Gastrocnemius medialis (tissue), 4 donors: ENCODE measurements around the gene ELOVL2. TPM values are rescaled to one million over a fixed set of nuclear protein-coding genes. Genes with fewer than 3 reads are reported as not detected.

Experiments
- ATAC-seq, 2 donors: fragments of 150-250 bp; one replicate each; pipeline ENCODE4 v1.9.1; 2016
- DNase-seq, 2 donors: peaks; one replicate each; pipeline ENCODE4 v3.0.0-alpha.2; 2019
- H3K27ac ChIP-seq, 4 donors: fragments of 200-600 bp; sonication (generic); 1 replicate in 1 of 4; 2 replicates in 3 of 4; pipeline ENCODE4 v1.5.1; 2016 to 2018; ENCODE audit warnings: mild to moderate bottlenecking in 2 of 4, moderate library complexity in 1 of 4
- H3K27me3 ChIP-seq, 3 donors: fragments of 200-600 bp; sonication (generic) in 2 of 3; 1 replicate in 1 of 3; 2 replicates in 2 of 3; pipeline versions ENCODE4 v1.5.1 to v1.6.0; 2016 to 2019; ENCODE audit warnings: mild to moderate bottlenecking in 1 of 3, moderate library complexity in 1 of 3
- H3K36me3 ChIP-seq, 2 donors: fragments of 200-600 bp; sonication (generic) in 1 of 2; one replicate each; pipeline ENCODE4 v1.5.1; 2017 to 2018
- H3K4me1 ChIP-seq, 2 donors: fragments of 200-600 bp; sonication (generic) in 1 of 2; one replicate each; pipeline ENCODE4 v1.5.1; 2016 to 2017; ENCODE audit warnings: mild to moderate bottlenecking in 2 of 2
- H3K4me3 ChIP-seq, 4 donors: fragments of 200-600 bp; sonication (generic) in 3 of 4; 1 replicate in 1 of 4; 2 replicates in 3 of 4; pipeline ENCODE4 v1.5.1; 2016 to 2019; ENCODE audit warnings: mild to moderate bottlenecking in 2 of 4
- H3K9me3 ChIP-seq, 3 donors: fragments of 200-600 bp; sonication (generic) in 2 of 3; 1 replicate in 1 of 3; 2 replicates in 2 of 3; pipeline ENCODE4 v1.5.1; 2016 to 2019
- POLR2A ChIP-seq, 2 donors: fragments of 450-650 bp; IDR thresholded peaks; one replicate each; pipeline ENCODE4 v1.6.1; 2017; ENCODE audit warnings: antibody characterized with exemption in 2 of 2, mild to moderate bottlenecking in 2 of 2, moderate library complexity in 2 of 2
- in situ Hi-C, 4 donors: fragments of 200-750 bp; cut with MboI; loops; one replicate each; pipeline versions ENCODE4 v1.15.0 to v1.8.0; 2017; ENCODE audit warnings: low sequenced_read_pairs in 4 of 4
- intact Hi-C: fragments of 100-400 bp; cut with DNase I; formaldehyde crosslinking; loops from one replicate; pipeline ENCODE4 v1.15.1; 2023; ENCODE audit warnings: low total_unique reads
- total RNA-seq, 4 donors: library from RNA; depleted of rRNA; stranded (reverse); fragments of >200 nt; gene quantifications; one replicate each; pipeline versions ENCODE4 v1.1.0 to v1.2.3, GENCODE V29; 2016
- TF ChIP-seq, protein P1 (sequence below), 5 experiments: fragments of 450-650 bp in 3 of 5; fragments of 200-600 bp in 2 of 5; sonication (generic) in 2 of 5; IDR thresholded peaks in 4 of 5; conservative IDR thresholded peaks in 1 of 5; 1 replicate in 4 of 5; 2 replicates in 1 of 5; pipeline ENCODE4 v1.5.1; 2016 to 2019; ENCODE audit warnings: antibody characterized with exemption in 5 of 5, mild to moderate bottlenecking in 3 of 5, moderate library complexity in 3 of 5

Gene ELOVL2
- total RNA-seq, 4 donors from 2014 or later = 0.07 to 1.1 (median 0.31) TPM

GRCh38 chr6:11021003-11021402 is 23.1 kb downstream of the ELOVL2 start:
- H3K36me3 ChIP-seq = no peaks in the 10 kb centered on the region
- peak in 1 of 2 donors; percentile 33 for ATAC-seq
- TF ChIP-seq, protein P1, sequence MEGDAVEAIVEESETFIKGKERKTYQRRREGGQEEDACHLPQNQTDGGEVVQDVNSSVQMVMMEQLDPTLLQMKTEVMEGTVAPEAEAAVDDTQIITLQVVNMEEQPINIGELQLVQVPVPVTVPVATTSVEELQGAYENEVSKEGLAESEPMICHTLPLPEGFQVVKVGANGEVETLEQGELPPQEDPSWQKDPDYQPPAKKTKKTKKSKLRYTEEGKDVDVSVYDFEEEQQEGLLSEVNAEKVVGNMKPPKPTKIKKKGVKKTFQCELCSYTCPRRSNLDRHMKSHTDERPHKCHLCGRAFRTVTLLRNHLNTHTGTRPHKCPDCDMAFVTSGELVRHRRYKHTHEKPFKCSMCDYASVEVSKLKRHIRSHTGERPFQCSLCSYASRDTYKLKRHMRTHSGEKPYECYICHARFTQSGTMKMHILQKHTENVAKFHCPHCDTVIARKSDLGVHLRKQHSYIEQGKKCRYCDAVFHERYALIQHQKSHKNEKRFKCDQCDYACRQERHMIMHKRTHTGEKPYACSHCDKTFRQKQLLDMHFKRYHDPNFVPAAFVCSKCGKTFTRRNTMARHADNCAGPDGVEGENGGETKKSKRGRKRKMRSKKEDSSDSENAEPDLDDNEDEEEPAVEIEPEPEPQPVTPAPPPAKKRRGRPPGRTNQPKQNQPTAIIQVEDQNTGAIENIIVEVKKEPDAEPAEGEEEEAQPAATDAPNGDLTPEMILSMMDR (IDR thresholded peaks at IDR 0.05 in 4 of 5, conservative IDR thresholded peaks at IDR 0.05 in 1 of 5) = no peak
- TF ChIP-seq POLR2A (IDR thresholded peaks at IDR 0.05) = no peak
- intact Hi-C loops (no loop called here), in situ Hi-C loops (no loop called here)
- no peaks in the 10 kb centered on the region for H3K9me3 ChIP-seq
- peak overlapping the region in 1 of 4 donors; percentile 36 for H3K27ac ChIP-seq
- H3K27me3 ChIP-seq = no peaks in the 10 kb centered on the region
- H3K4me3 ChIP-seq = no peak overlapping the region
- no peak for DNase-seq
- peaks cover 4 to 11% of the 10 kb centered on the region in 2 donors for H3K4me1 ChIP-seq

GRCh38 chr6:11018225-11018624 is 25.9 kb downstream of the ELOVL2 start:
- no peak for ATAC-seq
- no peak for DNase-seq
- no peaks in the 10 kb centered on the region for H3K27me3 ChIP-seq
- H3K4me3 ChIP-seq = no peak overlapping the region
- TF ChIP-seq, protein P1 (IDR thresholded peaks at IDR 0.05 in 4 of 5, conservative IDR thresholded peaks at IDR 0.05 in 1 of 5) = no peak
- no peak for TF ChIP-seq POLR2A (IDR thresholded peaks at IDR 0.05)
- no peaks in the 10 kb centered on the region for H3K9me3 ChIP-seq
- intact Hi-C loops = no loop called here
- H3K27ac ChIP-seq = no peak overlapping the region
- H3K4me1 ChIP-seq = peaks cover 4 to 11% of the 10 kb centered on the region in 2 donors
- no peaks in the 10 kb centered on the region for H3K36me3 ChIP-seq
- in situ Hi-C loops = no loop called here

GRCh38 chr6:11017090-11017489 is 27.0 kb downstream of the ELOVL2 start:
- no peak for ATAC-seq
- no peak overlapping the region for H3K4me3 ChIP-seq
- DNase-seq = no peak
- no peak overlapping the region for H3K27ac ChIP-seq
- peaks cover 4 to 11% of the 10 kb centered on the region in 2 donors for H3K4me1 ChIP-seq
- no peaks in the 10 kb centered on the region for H3K9me3 ChIP-seq
- intact Hi-C loops = no loop called here
- TF ChIP-seq, protein P1 (IDR thresholded peaks at IDR 0.05 in 4 of 5, conservative IDR thresholded peaks at IDR 0.05 in 1 of 5) = no peak
- TF ChIP-seq POLR2A (IDR thresholded peaks at IDR 0.05) = no peak
- in situ Hi-C loops = no loop called here
- H3K27me3 ChIP-seq = no peaks in the 10 kb centered on the region
- H3K36me3 ChIP-seq = no peaks in the 10 kb centered on the region

DNA sequence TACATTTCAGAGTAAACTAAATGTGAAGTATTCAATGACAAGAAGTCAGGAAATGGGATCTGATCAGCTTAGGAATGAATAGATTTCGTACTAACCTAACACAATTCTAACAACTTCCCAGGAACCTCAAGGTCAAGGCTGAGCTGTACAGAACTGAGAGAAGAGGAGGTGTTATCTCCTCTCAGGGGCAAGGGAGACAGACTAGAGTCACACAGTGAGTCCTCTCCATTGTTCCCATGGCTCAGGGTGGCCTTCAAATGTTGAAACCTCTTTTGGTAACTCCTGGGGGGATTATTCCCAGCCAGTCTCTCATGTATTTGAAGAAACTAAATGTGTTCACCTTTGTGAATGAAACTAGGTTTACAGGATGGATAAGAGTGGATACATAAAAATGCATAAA is 27.7 kb downstream of the ELOVL2 start:
- Histone ChIP-seq H3K4me3 (no peak overlapping the region), H3K27me3 (peaks cover 0 to 3% (median 0%) of the 10 kb centered on the region in 3 donors), H3K4me1 (peaks cover 4 to 8% of the 10 kb centered on the region in 2 donors), H3K9me3 (no peaks in the 10 kb centered on the region), H3K36me3 (no peaks in the 10 kb centered on the region), H3K27ac (no peak overlapping the region)
- intact Hi-C loops = no loop called here
- no peak for DNase-seq
- no peak for ATAC-seq
- in situ Hi-C loops = no loop called here
- TF ChIP-seq POLR2A (IDR thresholded peaks at IDR 0.05) = no peak
- TF ChIP-seq, protein P1 (IDR thresholded peaks at IDR 0.05 in 4 of 5, conservative IDR thresholded peaks at IDR 0.05 in 1 of 5) = no peak

DNA sequence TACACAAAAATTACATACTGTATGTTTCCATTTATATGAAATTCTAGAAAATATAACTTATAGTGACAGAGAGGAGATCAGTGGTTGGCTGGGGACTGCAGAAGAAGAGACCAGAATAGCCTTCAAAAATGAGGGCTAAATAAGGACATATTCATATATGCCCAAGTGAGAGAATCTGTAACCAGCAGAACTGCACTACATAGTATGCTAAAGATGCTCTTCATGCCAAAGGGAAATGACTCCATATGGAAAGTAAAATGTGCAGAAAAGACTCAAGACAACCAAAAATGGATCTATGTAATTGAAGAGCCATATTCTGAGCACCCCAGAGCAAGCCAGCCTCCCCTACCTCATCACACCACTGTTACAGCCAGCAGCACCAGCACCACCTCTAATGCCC is 29.0 kb downstream of the ELOVL2 start:
- no peaks in the 10 kb centered on the region for H3K36me3 ChIP-seq
- in situ Hi-C loops = no loop called here
- no peak overlapping the region for H3K4me3 ChIP-seq
- H3K4me1 ChIP-seq = no peaks in the 10 kb centered on the region
- no peaks in the 10 kb centered on the region for H3K9me3 ChIP-seq
- H3K27me3 ChIP-seq = peaks cover 0 to 3% (median 0%) of the 10 kb centered on the region in 3 donors
- H3K27ac ChIP-seq = no peak overlapping the region
- intact Hi-C loops = no loop called here
- ATAC-seq (no peak), DNase-seq (no peak)
- no peak for TF ChIP-seq POLR2A (IDR thresholded peaks at IDR 0.05)
- TF ChIP-seq, protein P1 (IDR thresholded peaks at IDR 0.05 in 4 of 5, conservative IDR thresholded peaks at IDR 0.05 in 1 of 5) = no peak
